Measurements from ENCODE around the gene CACNA1I.

The CACNA1I gene

GRCh38 chr22:39524753-39525657, 45.5 kb upstream of the CACNA1I start:
- Histone ChIP-seq H3K36me3 (ENCODE audit: low read depth) (peaks cover 54% of the 10 kb centered on the region), H3K9me3 (ENCODE audit: severe bottlenecking) (no peaks in the 10 kb centered on the region), H3K4me1 (ENCODE audit: insufficient read depth, poor library complexity, severe bottlenecking) (peaks cover 5% of the 10 kb centered on the region), H3K4me3 (ENCODE audit: severe bottlenecking) (no peak overlapping the region), H3K27ac (ENCODE audit: poor library complexity, severe bottlenecking) (peak overlapping the region; percentile 96), H3K27me3 (ENCODE audit: insufficient read depth, poor library complexity, severe bottlenecking) (no peaks in the 10 kb centered on the region)
- no peak for TF ChIP-seq CTCF (IDR thresholded peaks at IDR 0.05; ENCODE audit: poor library complexity, severe bottlenecking)
- DNase-seq (ENCODE audit: low spot score) (no peak), ATAC-seq (ENCODE audit: low read depth) (peak; percentile 0; the same call in 2 of the 3 replicates)

GRCh38 chr22:39525658-39525975, 44.9 kb upstream of the CACNA1I start:
- H3K9me3 ChIP-seq (ENCODE audit: severe bottlenecking): no peaks in the 10 kb centered on the region
- H3K4me3 ChIP-seq (ENCODE audit: severe bottlenecking): no peak overlapping the region
- H3K27ac ChIP-seq (ENCODE audit: poor library complexity, severe bottlenecking): no peak overlapping the region
- DNase-seq (ENCODE audit: low spot score) (no peak), ATAC-seq (ENCODE audit: low read depth) (no peak)
- no peaks in the 10 kb centered on the region for H3K27me3 ChIP-seq (ENCODE audit: insufficient read depth, poor library complexity, severe bottlenecking)
- peaks cover 5% of the 10 kb centered on the region for H3K4me1 ChIP-seq (ENCODE audit: insufficient read depth, poor library complexity, severe bottlenecking)
- no peak for TF ChIP-seq CTCF (IDR thresholded peaks at IDR 0.05; ENCODE audit: poor library complexity, severe bottlenecking)
- peaks cover 58% of the 10 kb centered on the region for H3K36me3 ChIP-seq (ENCODE audit: low read depth)

GRCh38 chr22:39526736-39527171, 43.8 kb upstream of the CACNA1I start:
- H3K27ac ChIP-seq (ENCODE audit: poor library complexity, severe bottlenecking): peak overlapping the region; percentile 12
- ATAC-seq (ENCODE audit: low read depth): no peak

GRCh38 chr22:39527481-39527961, 43.0 kb upstream of the CACNA1I start:
- no peaks in the 10 kb centered on the region for H3K9me3 ChIP-seq (ENCODE audit: severe bottlenecking)
- DNase-seq (ENCODE audit: low spot score) (no peak), ATAC-seq (ENCODE audit: low read depth) (no peak)
- H3K4me1 ChIP-seq (ENCODE audit: insufficient read depth, poor library complexity, severe bottlenecking): peaks cover 5% of the 10 kb centered on the region
- peak overlapping the region; percentile 12 for H3K27ac ChIP-seq (ENCODE audit: poor library complexity, severe bottlenecking)
- no peaks in the 10 kb centered on the region for H3K27me3 ChIP-seq (ENCODE audit: insufficient read depth, poor library complexity, severe bottlenecking)
- no peak for TF ChIP-seq CTCF (IDR thresholded peaks at IDR 0.05; ENCODE audit: poor library complexity, severe bottlenecking)
- H3K4me3 ChIP-seq (ENCODE audit: severe bottlenecking): no peak overlapping the region
- peaks cover 51% of the 10 kb centered on the region for H3K36me3 ChIP-seq (ENCODE audit: low read depth)

More at GRCh38 chr22:39526736-39527171, 43.8 kb upstream of the CACNA1I start:
- no peaks in the 10 kb centered on the region for H3K9me3 ChIP-seq (ENCODE audit: severe bottlenecking)
- H3K36me3 ChIP-seq (ENCODE audit: low read depth): peaks cover 58% of the 10 kb centered on the region
- no peak for TF ChIP-seq CTCF (IDR thresholded peaks at IDR 0.05; ENCODE audit: poor library complexity, severe bottlenecking)
- H3K4me1 ChIP-seq (ENCODE audit: insufficient read depth, poor library complexity, severe bottlenecking): peaks cover 5% of the 10 kb centered on the region
- no peak overlapping the region for H3K4me3 ChIP-seq (ENCODE audit: severe bottlenecking)
- H3K27me3 ChIP-seq (ENCODE audit: insufficient read depth, poor library complexity, severe bottlenecking): no peaks in the 10 kb centered on the region
- no peak for DNase-seq (ENCODE audit: low spot score)

Measured in RWPE2 (cell line).